Caco-2 (cell line): ENCODE data around the gene SNAPC5. TPM values are rescaled to one million over a fixed set of nuclear protein-coding genes. Genes with fewer than 3 reads are reported as not detected.

Source experiments
- BruUV-seq: library from RNA; stranded (reverse); fragments of 400-500 nt; replicated peaks from 2 replicates; lab custom pipeline; 2021; lab: Mats Ljungman, UMichigan
- CTCF ChIA-PET: fragments of 300-600 bp; sonication (Branson Sonifier 250); formaldehyde crosslinking; loops from one replicate; lab custom pipeline; 2022; ENCODE audit warnings: antibody characterized with exemption; lab: Charles Lee
- POLR2A ChIA-PET: fragments of 300-600 bp; sonication (Branson Sonifier 250); formaldehyde crosslinking; loops from one replicate; lab custom pipeline; 2022; ENCODE audit warnings: antibody characterized with exemption; lab: Charles Lee
- DNase-seq, 2 experiments: peaks; one replicate each; pipeline versions ENCODE4 v3.0.0 to v3.0.0-alpha.2; 2020 to 2022
- H3K27me3 ChIP-seq: replicated peaks from 2 replicates; pipeline ENCODE4 v1.6.0; 2011; ENCODE audit warnings: low read length; ENCODE audit not compliant: control insufficient read depth, insufficient read depth
- H3K36me3 ChIP-seq: 2 replicates; pipeline ENCODE4 v1.5.1; 2011; ENCODE audit warnings: low read length; ENCODE audit not compliant: control insufficient read depth, insufficient read depth
- H3K4me1 ChIP-seq: fragments of 250-450 bp; sonication (Bioruptor Pico); 2 replicates; pipeline ENCODE4 v1.5.1; 2020; ENCODE audit warnings: mild to moderate bottlenecking
- H3K4me3 ChIP-seq: 2 replicates; pipeline ENCODE4 v1.5.1; 2011; ENCODE audit warnings: low read depth, mild to moderate bottlenecking, control low read depth, low read length
- H3K9me3 ChIP-seq: fragments of 250-450 bp; sonication (Bioruptor Pico); 2 replicates; pipeline ENCODE4 v1.5.1; 2020; ENCODE audit warnings: mild to moderate bottlenecking, moderate library complexity
- H3K27ac Mint-ChIP-seq: one replicate; pipeline ENCODE4 v1.8.0; 2022; ENCODE audit warnings: mixed read lengths; ENCODE audit not compliant: unreplicated experiment
- H3K27me3 Mint-ChIP-seq: one replicate; pipeline ENCODE4 v1.8.0; 2022; ENCODE audit warnings: mixed read lengths; ENCODE audit not compliant: insufficient read depth, unreplicated experiment
- H3K36me3 Mint-ChIP-seq: one replicate; pipeline ENCODE4 v1.8.0; 2022; ENCODE audit warnings: mild to moderate bottlenecking, mixed read lengths; ENCODE audit not compliant: insufficient read depth, unreplicated experiment
- H3K4me1 Mint-ChIP-seq: one replicate; pipeline ENCODE4 v1.8.0; 2022; ENCODE audit warnings: low read depth, mixed read lengths; ENCODE audit not compliant: unreplicated experiment
- H3K4me3 Mint-ChIP-seq: one replicate; pipeline ENCODE4 v1.8.0; 2022; ENCODE audit warnings: mild to moderate bottlenecking, moderate library complexity, mixed read lengths; ENCODE audit not compliant: unreplicated experiment
- H3K9me3 Mint-ChIP-seq: one replicate; pipeline ENCODE4 v1.8.0; 2022; ENCODE audit warnings: mixed read lengths; ENCODE audit not compliant: unreplicated experiment
- CTCF ChIP-seq, 2 experiments: fragments of 200-600 bp in 1 of 2; IDR thresholded peaks; 1 replicate in 1 of 2; 2 replicates in 1 of 2; pipeline versions ENCODE4 v1.5.1 to v1.8.0; 2011 to 2022; ENCODE audit warnings: antibody characterized with exemption in 1 of 2, control low read depth in 1 of 2, inconsistent platforms in 1 of 2, low read depth in 1 of 2, low read length in 1 of 2, mild to moderate bottlenecking in 1 of 2, moderate library complexity in 1 of 2; ENCODE audit not compliant: insufficient read depth in 1 of 2, severe bottlenecking in 1 of 2, unreplicated experiment in 1 of 2
- intact Hi-C: fragments of 100-400 bp; cut with micrococcal nuclease; formaldehyde crosslinking; loops from one replicate; pipeline ENCODE4 v1.10.0; 2022; ENCODE audit not compliant: unreplicated experiment
- total RNA-seq: library from RNA; stranded (reverse); gene quantifications from 2 replicates; pipeline ENCODE4 v1.2.3, GENCODE V29; 2022

SNAPC5 gene
- total RNA-seq, 1 experiment from 2014 or later = 28.1 TPM

DNA sequence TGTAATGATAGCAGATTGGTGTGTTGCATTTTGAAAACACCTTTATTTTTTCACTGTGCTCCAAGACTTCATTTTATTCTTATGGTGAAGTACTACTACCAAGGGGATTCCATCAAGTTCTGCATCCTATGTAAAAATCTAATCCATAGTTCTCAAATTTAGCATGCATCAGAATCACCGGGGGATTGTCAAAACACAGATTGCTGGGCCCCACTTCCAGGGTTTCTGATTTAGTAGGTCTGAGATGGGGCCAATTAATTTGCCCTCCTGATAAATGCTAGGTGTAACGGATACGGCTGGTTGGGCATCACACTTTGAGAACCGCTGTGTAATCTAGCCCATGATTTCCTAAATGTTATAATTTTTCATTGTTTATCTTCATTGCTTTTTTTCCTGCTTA is 8.3 kb upstream of the SNAPC5 start:
- no peak for DNase-seq
- ChIA-PET CTCF (no interaction called here), POLR2A (interaction anchor here (0.7 to 1.1 kb wide), 2 partner anchors 9 to 1700 kb away, joined by 3 to 4 read pairs; partner anchors contain the start of gene CALML4)
- H3K4me3 Mint-ChIP-seq = peak overlapping the region; percentile 96
- peak overlapping the region; percentile 68 for H3K4me3 ChIP-seq
- H3K4me1 ChIP-seq = peaks cover 6% of the 10 kb centered on the region; the same call in 1 of the 2 replicates
- peaks cover 2% of the 10 kb centered on the region; the same call in 1 of the 2 replicates for H3K36me3 ChIP-seq
- intact Hi-C loops = loop anchor here (2.0 kb wide), 1 partner anchor 149 kb away; the partner anchor contains the start of gene TIPIN
- peak overlapping the region; percentile 100 for H3K27ac Mint-ChIP-seq
- no peaks in the 10 kb centered on the region for H3K9me3 Mint-ChIP-seq
- peaks cover 15% of the 10 kb centered on the region for H3K4me1 Mint-ChIP-seq
- peaks cover 48% of the 10 kb centered on the region for H3K36me3 Mint-ChIP-seq
- no peaks in the 10 kb centered on the region for H3K9me3 ChIP-seq
- no TSS peak for BruUV-seq
- no peaks in the 10 kb centered on the region for H3K27me3 ChIP-seq
- no peak for TF ChIP-seq CTCF (IDR thresholded peaks at IDR 0.05; ENCODE audit: insufficient read depth in 1 of 2, low read depth in 1 of 2, low read length in 1 of 2, severe bottlenecking in 1 of 2, unreplicated experiment in 1 of 2)
- H3K27me3 Mint-ChIP-seq = no peaks in the 10 kb centered on the region

GRCh38 chr15:66505430-66505811 is 7.9 kb upstream of the SNAPC5 start:
- POLR2A ChIA-PET = interaction anchor here (0.6 to 1.1 kb wide), 5 partner anchors 9 to 1700 kb away, joined by 3 to 4 read pairs (median 4); partner anchors contain the start of genes CALML4, MAP2K1 and RNU5B-1
- Mint-ChIP-seq H3K36me3 (peaks cover 52% of the 10 kb centered on the region), H3K4me3 (peak overlapping the region; percentile 96)

More at GRCh38 chr15:66505430-66505811, 7.9 kb upstream of the SNAPC5 start:
- Mint-ChIP-seq H3K4me1 (peaks cover 15% of the 10 kb centered on the region), H3K27ac (peak overlapping the region; percentile 100), H3K9me3 (no peaks in the 10 kb centered on the region), H3K27me3 (no peaks in the 10 kb centered on the region)
- DNase-seq = no peak
- Histone ChIP-seq H3K9me3 (no peaks in the 10 kb centered on the region), H3K4me3 (peak overlapping the region; percentile 68), H3K36me3 (peaks cover 2% of the 10 kb centered on the region), H3K4me1 (peaks cover 6% of the 10 kb centered on the region; the same call in 1 of the 2 replicates), H3K27me3 (no peaks in the 10 kb centered on the region)
- TF ChIP-seq CTCF (IDR thresholded peaks at IDR 0.05; ENCODE audit: insufficient read depth in 1 of 2, low read depth in 1 of 2, low read length in 1 of 2, severe bottlenecking in 1 of 2, unreplicated experiment in 1 of 2) = no peak
- CTCF ChIA-PET = interaction anchor here (0.6 kb wide), 1 partner anchor 215 kb away, joined by 4 read pairs; no protein-coding TSS in a partner anchor
- BruUV-seq = TSS peak; percentile 82
- intact Hi-C loops = loop anchor here (2.0 kb wide), 1 partner anchor 149 kb away; the partner anchor contains the start of gene TIPIN
